Thoracic aorta (tissue), 2 donors: ENCODE results near the gene ANKS6. TPM values are rescaled to one million over a fixed set of nuclear protein-coding genes. Genes with fewer than 3 reads are reported as not detected.

Experiments
- ATAC-seq: fragments of 150-250 bp; one replicate; pipeline ENCODE4 v1.8.0; 2017; ENCODE audit warnings: low read depth; ENCODE audit not compliant: insufficient number of reproducible peaks, low FRiP score
- DNase-seq: peaks from one replicate; pipeline ENCODE4 v3.0.0-alpha.2; 2020; ENCODE audit warnings: low spot score
- H3K27ac ChIP-seq, 2 donors: fragments of 200-600 bp; sonication (generic); 1 replicate in 1 of 2; 2 replicates in 1 of 2; pipeline ENCODE4 v1.5.1; 2016; ENCODE audit warnings: mild to moderate bottlenecking in 2 of 2, moderate library complexity in 2 of 2
- H3K27me3 ChIP-seq: fragments of 200-600 bp; sonication (generic); replicated peaks from 2 replicates; pipeline ENCODE4 v1.6.0; 2016; ENCODE audit warnings: mild to moderate bottlenecking; ENCODE audit not compliant: insufficient read depth
- H3K36me3 ChIP-seq: fragments of 200-600 bp; sonication (generic); one replicate; pipeline ENCODE4 v1.5.1; 2016
- H3K4me1 ChIP-seq, 2 donors: fragments of 200-600 bp; sonication (generic); 1 replicate in 1 of 2; 2 replicates in 1 of 2; pipeline versions ENCODE4 v1.5.1 to v1.6.0; 2016; ENCODE audit warnings: low read depth in 2 of 2, mild to moderate bottlenecking in 1 of 2; ENCODE audit not compliant: control insufficient read depth in 1 of 2
- H3K4me3 ChIP-seq: fragments of 200-600 bp; sonication (generic); 2 replicates; pipeline ENCODE4 v1.5.1; 2016; ENCODE audit warnings: mild to moderate bottlenecking
- H3K9me3 ChIP-seq: fragments of 200-600 bp; sonication (generic); 2 replicates; pipeline ENCODE4 v1.5.1; 2016
- CTCF ChIP-seq: fragments of 200-600 bp; sonication (generic); IDR thresholded peaks from one replicate; pipeline ENCODE4 v1.5.1; 2019; ENCODE audit warnings: antibody characterized with exemption
- total RNA-seq, 2 donors: library from RNA; depleted of rRNA; stranded (reverse); fragments of >200 nt; gene quantifications; one replicate each; pipeline versions ENCODE4 v1.1.0 to v1.2.3, GENCODE V29; 2016

The ANKS6 gene
- total RNA-seq, 2 donors from 2014 or later: 35.1 to 45.8 TPM

- no peak for DNase-seq
- no peaks in the 10 kb centered on the region for H3K27me3 ChIP-seq
- TF ChIP-seq CTCF: no peak
- H3K4me3 ChIP-seq: no peak overlapping the region
- peaks cover 25% of the 10 kb centered on the region for H3K36me3 ChIP-seq
- peaks cover 7% of the 10 kb centered on the region for H3K9me3 ChIP-seq
- H3K27ac ChIP-seq: no peak overlapping the region
- no peaks in the 10 kb centered on the region for H3K4me1 ChIP-seq
- no peak for ATAC-seq
These were observed 31.1 kb downstream of the ANKS6 start for GRCh38 chr9:98765256-98765655.

GRCh38 chr9:98763986-98764745 is 32.2 kb downstream of the ANKS6 start:
- Histone ChIP-seq H3K9me3 (peaks cover 7% of the 10 kb centered on the region), H3K27me3 (no peaks in the 10 kb centered on the region), H3K27ac (no peak overlapping the region), H3K4me1 (no peaks in the 10 kb centered on the region), H3K36me3 (peaks cover 20% of the 10 kb centered on the region), H3K4me3 (no peak overlapping the region)
- DNase-seq (no peak), ATAC-seq (no peak)
- no peak for TF ChIP-seq CTCF

- TF ChIP-seq CTCF: no peak
- H3K27ac ChIP-seq: no peak overlapping the region
- H3K4me3 ChIP-seq: no peak overlapping the region
- no peaks in the 10 kb centered on the region for H3K4me1 ChIP-seq
- H3K36me3 ChIP-seq: peaks cover 17% of the 10 kb centered on the region
- DNase-seq (no peak), ATAC-seq (no peak)
- H3K27me3 ChIP-seq: no peaks in the 10 kb centered on the region
- peaks cover 7% of the 10 kb centered on the region for H3K9me3 ChIP-seq
These were observed 36.1 kb downstream of the ANKS6 start for GRCh38 chr9:98760231-98760630.

GRCh38 chr9:98755006-98755618 is 41.2 kb downstream of the ANKS6 start:
- ATAC-seq (no peak), DNase-seq (no peak)
- H3K27me3 ChIP-seq: no peaks in the 10 kb centered on the region
- no peak for TF ChIP-seq CTCF
- H3K9me3 ChIP-seq: no peaks in the 10 kb centered on the region
- no peaks in the 10 kb centered on the region for H3K4me1 ChIP-seq
- peaks cover 40% of the 10 kb centered on the region for H3K36me3 ChIP-seq
- no peak overlapping the region for H3K4me3 ChIP-seq
- H3K27ac ChIP-seq: no peak overlapping the region

GRCh38 chr9:98751210-98751609 is 45.1 kb downstream of the ANKS6 start:
- ATAC-seq: no peak
- peaks cover 33% of the 10 kb centered on the region for H3K36me3 ChIP-seq

More at GRCh38 chr9:98751210-98751609, 45.1 kb downstream of the ANKS6 start:
- H3K27ac ChIP-seq: no peak overlapping the region
- no peak for DNase-seq
- H3K27me3 ChIP-seq: no peaks in the 10 kb centered on the region
- TF ChIP-seq CTCF: no peak
- H3K9me3 ChIP-seq: no peaks in the 10 kb centered on the region
- no peaks in the 10 kb centered on the region for H3K4me1 ChIP-seq
- no peak overlapping the region for H3K4me3 ChIP-seq
